Measurements from ENCODE around the gene KXD1.
"Not testable (repeated sequence)": the region's sequence is repeated elsewhere in the genome, so short reads cannot be mapped to it uniquely, and the experiment has no call there.

KXD1 gene

GRCh38 chr19:18557411-18558201 is at the start of gene KXD1:
Gene KXD1 (plus strand): TSS chr19:18557870. CDS start chr19:18562057, 4,187 bp downstream.
- peak; percentile 91 to 99 for DNase-seq (ENCODE audit: low read depth in 1 of 2, low spot score in 1 of 2)

GRCh38 chr19:18508585-18508984 is 49.1 kb upstream of the KXD1 start:
- no peak for DNase-seq (ENCODE audit: low read depth in 1 of 2, low spot score in 1 of 2)

GRCh38 chr19:18510216-18510615 is 47.5 kb upstream of the KXD1 start:
- no peak for DNase-seq (ENCODE audit: low read depth in 1 of 2, low spot score in 1 of 2)

- no peak for DNase-seq (ENCODE audit: low read depth in 1 of 2, low spot score in 1 of 2)
Observed at GRCh38 chr19:18513868-18514267, 43.8 kb upstream of the KXD1 start.

GRCh38 chr19:18514800-18515682 is 42.6 kb upstream of the KXD1 start:
- no peak for DNase-seq (ENCODE audit: low read depth in 1 of 2, low spot score in 1 of 2)

GRCh38 chr19:18515959-18516358 is 41.7 kb upstream of the KXD1 start:
- DNase-seq (ENCODE audit: low read depth in 1 of 2, low spot score in 1 of 2) = no peak

- no peak for DNase-seq (ENCODE audit: low read depth in 1 of 2, low spot score in 1 of 2)
Observed at GRCh38 chr19:18517606-18518005, 40.1 kb upstream of the KXD1 start.

GRCh38 chr19:18518639-18519038 is 39.0 kb upstream of the KXD1 start:
- DNase-seq (ENCODE audit: low read depth in 1 of 2, low spot score in 1 of 2) = no peak

- DNase-seq (ENCODE audit: low read depth in 1 of 2, low spot score in 1 of 2) = peak in 1 of 2 donors; percentile 54
Observed at GRCh38 chr19:18519962-18520847, 37.5 kb upstream of the KXD1 start.

- DNase-seq (ENCODE audit: low read depth in 1 of 2, low spot score in 1 of 2) = no peak
Observed at GRCh38 chr19:18520848-18521691, 36.6 kb upstream of the KXD1 start.

GRCh38 chr19:18521692-18522123 is 36.0 kb upstream of the KXD1 start, which contains the start of gene ELL:
Gene ELL (minus strand): TSS chr19:18522070. CDS start chr19:18522055, 15 bp downstream.
- no peak for DNase-seq (ENCODE audit: low read depth in 1 of 2, low spot score in 1 of 2)

- peak; percentile 99 to 100 for DNase-seq (ENCODE audit: low read depth in 1 of 2, low spot score in 1 of 2)
Observed at GRCh38 chr19:18522124-18522861, 35.4 kb upstream of the KXD1 start.

- not testable (repeated sequence) for DNase-seq (ENCODE audit: low read depth in 1 of 2, low spot score in 1 of 2)
Observed at GRCh38 chr19:18522862-18523440, 34.7 kb upstream of the KXD1 start.

- no peak for DNase-seq (ENCODE audit: low read depth in 1 of 2, low spot score in 1 of 2)
Observed at GRCh38 chr19:18523841-18524240, 33.8 kb upstream of the KXD1 start.

GRCh38 chr19:18526316-18526715 is 31.4 kb upstream of the KXD1 start:
- DNase-seq (ENCODE audit: low read depth in 1 of 2, low spot score in 1 of 2) = no peak

- no peak for DNase-seq (ENCODE audit: low read depth in 1 of 2, low spot score in 1 of 2)
Observed at GRCh38 chr19:18529782-18530181, 27.9 kb upstream of the KXD1 start.

GRCh38 chr19:18531485-18531884 is 26.2 kb upstream of the KXD1 start:
- no peak for DNase-seq (ENCODE audit: low read depth in 1 of 2, low spot score in 1 of 2)

- DNase-seq (ENCODE audit: low read depth in 1 of 2, low spot score in 1 of 2) = no peak
Observed at GRCh38 chr19:18532168-18532890, 25.3 kb upstream of the KXD1 start.

Measured in activated CD4-positive, alpha-beta T cell treated with anti-CD3 and anti-CD28 coated beads, Interleukin-2, amount 50 U/mL, for 24 hours (primary cell).